K562 (cell line): ENCODE results near the gene KRR1. TPM values are rescaled to one million over a fixed set of nuclear protein-coding genes. Genes with fewer than 3 reads are reported as not detected.

ENCODE experiments used
- BDP1 ChIP-seq: IDR thresholded peaks from 3 replicates; pipeline ENCODE4 v1.6.1; 2011; ENCODE audit not compliant: insufficient read length, insufficient read depth
- C11orf30 ChIP-seq: fragments of 450-650 bp; IDR thresholded peaks from 2 replicates; pipeline ENCODE4 v1.6.1; 2016; ENCODE audit warnings: low read depth, mild to moderate bottlenecking
- ETV1 ChIP-seq: fragments of 450-650 bp; conservative IDR thresholded peaks from 2 replicates; pipeline ENCODE4 v1.6.1; 2016; ENCODE audit warnings: missing genetic modification characterization, control low read depth, low read depth, missing compliant biosample characterization
- HDAC1 ChIP-seq, 2 experiments: fragments of 450-650 bp; IDR thresholded peaks; 2 replicates each; pipeline ENCODE4 v1.6.1; 2016 to 2017; ENCODE audit warnings: inconsistent platforms in 1 of 2, mild to moderate bottlenecking in 1 of 2, moderate library complexity in 1 of 2
- KDM2B ChIP-seq: fragments of 250-450 bp; sonication (Bioruptor Pico); IDR thresholded peaks from 2 replicates; pipeline ENCODE4 v1.8.0; 2021; ENCODE audit warnings: mild to moderate bottlenecking, moderate library complexity
- NEUROD1 ChIP-seq: fragments of 150-350 bp; IDR thresholded peaks from 2 replicates; pipeline ENCODE4 v1.6.1; 2014; ENCODE audit warnings: borderline replicate concordance, low read length, low read depth; ENCODE audit not compliant: partially characterized antibody
- SPI1 ChIP-seq: IDR thresholded peaks from 2 replicates; pipeline ENCODE4 v1.6.1; 2011; ENCODE audit warnings: low read depth, low read length, control low read depth, borderline replicate concordance
- ZHX1 ChIP-seq: fragments of 150-350 bp; conservative IDR thresholded peaks from 2 replicates; pipeline ENCODE4 v1.6.1; 2014; ENCODE audit warnings: low read length
- ZNF143 ChIP-seq: sonication (generic); formaldehyde crosslinking; IDR thresholded peaks from 2 replicates; pipeline ENCODE4 v1.9.0; 2022; ENCODE audit warnings: mild to moderate bottlenecking, missing genetic modification reagents
- polyA plus RNA-seq, 8 experiments: library from polyadenylated mRNA; depleted of rRNA in 4 of 8; stranded (reverse) in 5 of 8; unstranded in 3 of 8; fragments of >200 nt; fragmentation: Nextera tagmentation in 2 of 8; fragmentation: Illumina TruSeq in 1 of 8; extraction: Ambion mirVana in 2 of 8; extraction: Trizol in 1 of 8; gene quantifications; 2 replicates each; pipeline versions ENCODE4 v1.2.1 to v1.2.3, GENCODE V29; 2011 to 2014; ENCODE audit warnings: inconsistent platforms in 1 of 8, missing spikeins in 1 of 8
- total RNA-seq, 7 experiments: library from RNA; depleted of rRNA in 6 of 7; stranded (reverse); fragments of >200 nt in 6 of 7; fragmentation: Illumina TruSeq in 2 of 7; extraction: Trizol in 2 of 7; gene quantifications; 2 replicates each; pipeline versions ENCODE4 v1.2.1 to v1.2.3, GENCODE V29; 2011 to 2021; ENCODE audit warnings: low replicate concordance in 1 of 7

Gene KRR1
- total and polyA plus RNA-seq, 9 of the 15 experiments (the other 6 are each of a cell fraction or from before 2014, with no cell fraction given): 42.6 to 102 (median 61.0) TPM

DNA sequence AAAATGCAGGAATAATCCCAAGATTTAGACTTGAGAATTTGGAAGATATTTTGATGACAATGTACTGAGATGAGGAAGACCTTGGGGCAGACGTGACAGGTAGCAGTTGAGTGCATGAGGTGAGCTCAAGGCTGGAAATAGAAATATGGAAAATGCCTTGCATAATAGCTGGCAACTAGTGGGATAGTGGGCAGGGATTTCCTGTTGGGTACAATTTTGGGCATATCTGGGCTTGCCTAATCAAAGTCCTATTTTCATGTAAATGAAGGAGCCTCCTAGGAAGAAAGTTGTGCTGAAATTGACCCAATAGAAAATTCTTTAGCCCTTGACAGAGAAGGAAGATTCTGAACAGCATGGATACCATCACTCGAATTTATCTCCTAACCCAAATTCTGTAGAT, 37.3 kb downstream of the KRR1 start (continued):
- no peak for TF ChIP-seq SPI1
- no peak for TF ChIP-seq ZNF143
- no peak for TF ChIP-seq NEUROD1
- TF ChIP-seq ZHX1: no peak
- no peak for TF ChIP-seq HDAC1 (IDR thresholded peaks at IDR 0.05)
- no peak for TF ChIP-seq BDP1
- TF ChIP-seq KDM2B (CRISPR knock-in tag): no peak
- no peak for TF ChIP-seq C11orf30
- TF ChIP-seq ETV1 (tag): no peak
